Measurements from ENCODE around the gene GRK5. TPM values are rescaled to one million over a fixed set of nuclear protein-coding genes. Genes with fewer than 3 reads are reported as not detected.

The GRK5 gene
- polyA plus RNA-seq, 1 donor from 2014 or later, result 34.9 TPM

DNA sequence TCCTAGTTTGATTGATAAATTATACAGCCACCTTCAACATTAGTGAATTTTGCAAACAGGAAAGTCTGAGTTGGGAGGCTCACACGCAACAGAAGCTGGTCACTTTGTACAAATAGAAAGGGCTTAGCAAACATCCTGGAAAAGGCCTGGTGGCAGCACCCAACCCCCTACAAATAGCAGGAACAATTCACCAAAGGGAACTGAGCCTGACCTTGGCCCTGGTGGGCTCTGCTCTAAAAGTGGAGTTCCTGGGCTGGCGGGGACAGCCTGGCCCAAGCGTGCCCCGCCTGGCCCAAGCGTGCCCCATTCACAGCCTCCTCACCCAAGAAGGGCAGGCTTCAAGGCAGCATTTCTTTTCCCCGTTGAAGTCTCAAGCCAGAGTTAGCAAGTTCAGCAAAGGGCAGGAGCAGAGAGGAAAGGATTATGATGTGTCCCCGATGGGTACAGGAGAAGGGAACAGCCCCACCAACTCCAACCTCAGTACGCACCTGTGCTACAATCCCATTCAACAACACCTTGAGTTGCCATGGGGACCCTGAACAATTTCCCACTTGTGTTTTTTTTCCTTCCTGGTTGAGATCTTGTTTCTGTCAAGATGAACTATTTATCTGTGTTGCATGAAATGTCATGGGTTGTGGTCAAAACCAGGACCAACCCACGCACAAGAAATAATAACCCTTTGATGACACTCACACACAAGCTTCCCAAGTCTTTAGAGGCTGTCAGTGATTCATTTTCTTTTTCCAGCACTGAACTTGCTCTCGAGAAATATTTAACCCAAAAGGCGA lies 291.7 kb downstream of the GRK5 start:
- H3K4me2 ChIP-seq (ENCODE audit: low read length), result no peak overlapping the region
- no peaks in the 10 kb centered on the region for H3K9me2 ChIP-seq (ENCODE audit: insufficient read depth, low read length)
- no peaks in the 10 kb centered on the region for H3K79me2 ChIP-seq (replicated peaks; ENCODE audit: insufficient read depth, low read length)
- no peaks in the 10 kb centered on the region for H3K9me3 ChIP-seq (ENCODE audit: low read length)
- H3K9ac ChIP-seq (ENCODE audit: low read length), result no peak overlapping the region
- no peak for TF ChIP-seq CTCF (IDR thresholded peaks at IDR 0.05; ENCODE audit: poor library complexity, severe bottlenecking)
- TF ChIP-seq MXI1 (conservative IDR thresholded peaks at IDR 0.05; ENCODE audit: poor library complexity, severe bottlenecking), result no peak
- no peak for TF ChIP-seq POLR2AphosphoS5 (IDR thresholded peaks at IDR 0.05)
- no peak for TF ChIP-seq SMC3 (conservative IDR thresholded peaks at IDR 0.05; ENCODE audit: poor library complexity)
- no peak for TF ChIP-seq TAF1 (IDR thresholded peaks at IDR 0.05; ENCODE audit: low read depth)
- TF ChIP-seq EP300 (conservative IDR thresholded peaks at IDR 0.05; ENCODE audit: poor library complexity, severe bottlenecking), result no peak
- TF ChIP-seq EZH2 (IDR thresholded peaks at IDR 0.05; ENCODE audit: borderline replicate concordance, insufficient read depth, low read length, poor library complexity, severe bottlenecking), result no peak
- no peak for TF ChIP-seq REST (IDR thresholded peaks at IDR 0.05; ENCODE audit: borderline replicate concordance)
- no peak for TF ChIP-seq RAD21 (conservative IDR thresholded peaks at IDR 0.05)
- H2AFZ ChIP-seq (ENCODE audit: low read depth, low read length), result no peak overlapping the region
- no peaks in the 10 kb centered on the region for H3F3A ChIP-seq (ENCODE audit: insufficient read depth, low read length, poor library complexity, severe bottlenecking)
- no peaks in the 10 kb centered on the region for H3K36me3 ChIP-seq (ENCODE audit: insufficient read depth, low read length)
- no peak overlapping the region for H3K27ac ChIP-seq (ENCODE audit: low read length)
- no peaks in the 10 kb centered on the region for H4K20me1 ChIP-seq (ENCODE audit: insufficient read depth)
- no peaks in the 10 kb centered on the region for H3K27me3 ChIP-seq (ENCODE audit: insufficient read depth, low read depth, low read length)
- no peak overlapping the region for H3K4me3 ChIP-seq (ENCODE audit: low read length)

DNA sequence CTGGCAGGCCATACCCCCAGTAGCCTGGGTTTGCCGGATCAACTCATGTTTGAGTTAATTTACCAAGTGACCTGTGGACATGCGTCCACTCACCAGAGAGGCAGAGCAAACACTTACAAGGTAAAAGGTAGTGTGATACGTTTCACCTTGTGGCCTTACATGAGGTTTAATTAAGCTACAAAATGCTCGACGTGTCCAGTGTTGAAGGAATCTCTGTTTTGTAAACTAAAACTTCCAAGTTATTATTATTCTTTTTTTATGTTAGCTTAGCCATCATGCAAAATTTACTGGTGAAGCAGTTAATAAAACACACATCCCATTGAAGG lies 292.3 kb downstream of the GRK5 start:
- H3K36me3 ChIP-seq (ENCODE audit: insufficient read depth, low read length), result no peaks in the 10 kb centered on the region
- no peaks in the 10 kb centered on the region for H3K79me2 ChIP-seq (replicated peaks; ENCODE audit: insufficient read depth, low read length)
- no peaks in the 10 kb centered on the region for H3F3A ChIP-seq (ENCODE audit: insufficient read depth, low read length, poor library complexity, severe bottlenecking)
- H3K9me3 ChIP-seq (ENCODE audit: low read length), result no peaks in the 10 kb centered on the region
- H3K9ac ChIP-seq (ENCODE audit: low read length), result no peak overlapping the region
- H3K4me2 ChIP-seq (ENCODE audit: low read length), result no peak overlapping the region
- no peaks in the 10 kb centered on the region for H3K27me3 ChIP-seq (ENCODE audit: insufficient read depth, low read depth, low read length)
- TF ChIP-seq EP300 (conservative IDR thresholded peaks at IDR 0.05; ENCODE audit: poor library complexity, severe bottlenecking) (no peak), POLR2AphosphoS5 (IDR thresholded peaks at IDR 0.05) (no peak), RAD21 (conservative IDR thresholded peaks at IDR 0.05) (no peak), SMC3 (conservative IDR thresholded peaks at IDR 0.05; ENCODE audit: poor library complexity) (no peak), TAF1 (IDR thresholded peaks at IDR 0.05; ENCODE audit: low read depth) (no peak), MXI1 (conservative IDR thresholded peaks at IDR 0.05; ENCODE audit: poor library complexity, severe bottlenecking) (no peak), CTCF (IDR thresholded peaks at IDR 0.05; ENCODE audit: poor library complexity, severe bottlenecking) (no peak), EZH2 (IDR thresholded peaks at IDR 0.05; ENCODE audit: borderline replicate concordance, insufficient read depth, low read length, poor library complexity, severe bottlenecking) (no peak), REST (IDR thresholded peaks at IDR 0.05; ENCODE audit: borderline replicate concordance) (no peak)
- no peak overlapping the region for H2AFZ ChIP-seq (ENCODE audit: low read depth, low read length)
- no peak overlapping the region for H3K4me3 ChIP-seq (ENCODE audit: low read length)
- no peaks in the 10 kb centered on the region for H4K20me1 ChIP-seq (ENCODE audit: insufficient read depth)
- no peaks in the 10 kb centered on the region for H3K9me2 ChIP-seq (ENCODE audit: insufficient read depth, low read length)
- no peak overlapping the region for H3K27ac ChIP-seq (ENCODE audit: low read length)
